ENCODE measurements around the gene CEBPE. TPM values are rescaled to one million over a fixed set of nuclear protein-coding genes. Genes with fewer than 3 reads are reported as not detected.

Gene CEBPE
- total and polyA plus RNA-seq, 8 donors, result 0.14 to 1.0 (median 0.23) TPM; not detected in 2

- no peak for TF ChIP-seq CTCF (IDR thresholded peaks at IDR 0.05)
- Histone ChIP-seq H3K36me3 (peaks cover 3 to 100% of the 10 kb centered on the region in 2 donors), H3K4me1 (peaks cover 0 to 46% of the 10 kb centered on the region in 2 donors), H3K27me3 (no peaks in the 10 kb centered on the region), H3K9me3 (no peaks in the 10 kb centered on the region), H3K4me3 (no peak overlapping the region), H3K27ac (peak overlapping the region in 1 of 2 donors; percentile 83)
- intact Hi-C loops (cut with DNase I), result no loop called here
- ATAC-seq (no peak), DNase-seq (no peak)
Measured at GRCh38 chr14:23080474-23080873, 38.6 kb downstream of the CEBPE start.

- DNase-seq (no peak), ATAC-seq (no peak)
- peaks cover 0 to 42% of the 10 kb centered on the region in 2 donors for H3K4me1 ChIP-seq
- no peaks in the 10 kb centered on the region for H3K9me3 ChIP-seq
- TF ChIP-seq CTCF (IDR thresholded peaks at IDR 0.05), result no peak
- peak overlapping the region; percentile 13 to 83 for H3K27ac ChIP-seq
- no peaks in the 10 kb centered on the region for H3K27me3 ChIP-seq
- intact Hi-C loops (cut with DNase I), result no loop called here
- H3K4me3 ChIP-seq, result no peak overlapping the region
- peaks cover 3 to 100% of the 10 kb centered on the region in 2 donors for H3K36me3 ChIP-seq
Measured at GRCh38 chr14:23079716-23080115, 39.3 kb downstream of the CEBPE start.

GRCh38 chr14:23078692-23079116 lies 40.4 kb downstream of the CEBPE start:
- Histone ChIP-seq H3K27ac (peak overlapping the region; percentile 37 to 83), H3K27me3 (no peaks in the 10 kb centered on the region), H3K36me3 (peaks cover 3 to 100% of the 10 kb centered on the region in 2 donors), H3K4me1 (peaks cover 0 to 42% of the 10 kb centered on the region in 2 donors), H3K9me3 (no peaks in the 10 kb centered on the region), H3K4me3 (no peak overlapping the region)
- peak; percentile 92 for ATAC-seq
- peak in 1 of 4 donors; percentile 87 for DNase-seq
- TF ChIP-seq CTCF (IDR thresholded peaks at IDR 0.05), result no peak
- intact Hi-C loops (cut with DNase I), result no loop called here

- H3K36me3 ChIP-seq, result peaks cover 3 to 100% of the 10 kb centered on the region in 2 donors
- TF ChIP-seq CTCF (IDR thresholded peaks at IDR 0.05), result no peak
- no peaks in the 10 kb centered on the region for H3K27me3 ChIP-seq
- DNase-seq, result no peak
- peaks cover 0 to 42% of the 10 kb centered on the region in 2 donors for H3K4me1 ChIP-seq
- no peak for ATAC-seq
- H3K9me3 ChIP-seq, result no peaks in the 10 kb centered on the region
- peak overlapping the region; percentile 37 to 83 for H3K27ac ChIP-seq
- no peak overlapping the region for H3K4me3 ChIP-seq
- intact Hi-C loops (cut with DNase I), result no loop called here
Measured at GRCh38 chr14:23077962-23078361, 41.1 kb downstream of the CEBPE start.

GRCh38 chr14:23076785-23077408 lies 42.2 kb downstream of the CEBPE start:
- peak; percentile 37 to 57 for TF ChIP-seq CTCF (IDR thresholded peaks at IDR 0.05)
- H3K9me3 ChIP-seq, result no peaks in the 10 kb centered on the region
- no peak overlapping the region for H3K4me3 ChIP-seq
- H3K27me3 ChIP-seq, result no peaks in the 10 kb centered on the region
- peak overlapping the region in 1 of 2 donors; percentile 83 for H3K27ac ChIP-seq
- peaks cover 7 to 49% of the 10 kb centered on the region in 2 donors for H3K4me1 ChIP-seq
- peaks cover 3 to 100% of the 10 kb centered on the region in 2 donors for H3K36me3 ChIP-seq
- ATAC-seq (peak; percentile 41), DNase-seq (no peak)
- intact Hi-C loops (cut with DNase I), result no loop called here
